Measurements from ENCODE around the gene F5.

The F5 gene

DNA sequence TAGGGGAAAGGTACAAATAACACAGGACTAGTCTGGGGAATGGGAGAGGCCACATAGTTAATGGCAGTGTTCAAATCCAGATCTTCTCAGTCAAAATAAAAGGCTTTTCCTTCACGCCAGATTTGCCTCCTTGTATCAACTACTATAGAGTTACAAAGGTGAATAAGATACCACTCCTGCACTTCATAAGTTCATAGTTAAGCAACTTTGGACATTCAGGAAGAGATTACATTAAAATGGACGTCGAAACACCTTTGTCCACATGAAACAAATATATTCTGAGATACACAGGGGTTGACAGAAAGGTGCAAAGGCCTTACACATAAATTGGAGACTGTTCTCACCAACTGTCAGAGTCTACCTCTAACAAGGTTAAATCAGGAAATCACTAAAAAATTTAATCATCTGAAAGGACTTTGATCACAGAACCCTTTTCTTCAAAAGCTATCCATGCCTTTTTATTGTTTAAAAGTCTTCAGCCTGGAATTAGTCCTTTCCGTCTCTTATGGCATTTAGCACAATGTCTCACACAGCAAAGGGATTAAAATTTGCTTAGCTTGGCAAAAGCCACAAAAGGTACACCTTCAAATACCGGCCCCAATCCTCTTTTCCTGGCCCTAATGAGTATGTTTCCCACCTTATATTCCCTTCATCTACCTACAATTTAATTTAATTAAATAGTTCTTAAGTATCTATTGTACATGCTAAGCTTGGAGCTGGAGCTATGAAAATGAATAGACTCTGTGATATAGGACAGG, 8.1 kb downstream of the F5 start:
- no peak for DNase-seq (ENCODE audit: low read depth)
- H3K4me3 ChIP-seq (ENCODE audit: control insufficient read depth, low read depth, low read length), result no peak overlapping the region
- TF ChIP-seq, protein P1, sequence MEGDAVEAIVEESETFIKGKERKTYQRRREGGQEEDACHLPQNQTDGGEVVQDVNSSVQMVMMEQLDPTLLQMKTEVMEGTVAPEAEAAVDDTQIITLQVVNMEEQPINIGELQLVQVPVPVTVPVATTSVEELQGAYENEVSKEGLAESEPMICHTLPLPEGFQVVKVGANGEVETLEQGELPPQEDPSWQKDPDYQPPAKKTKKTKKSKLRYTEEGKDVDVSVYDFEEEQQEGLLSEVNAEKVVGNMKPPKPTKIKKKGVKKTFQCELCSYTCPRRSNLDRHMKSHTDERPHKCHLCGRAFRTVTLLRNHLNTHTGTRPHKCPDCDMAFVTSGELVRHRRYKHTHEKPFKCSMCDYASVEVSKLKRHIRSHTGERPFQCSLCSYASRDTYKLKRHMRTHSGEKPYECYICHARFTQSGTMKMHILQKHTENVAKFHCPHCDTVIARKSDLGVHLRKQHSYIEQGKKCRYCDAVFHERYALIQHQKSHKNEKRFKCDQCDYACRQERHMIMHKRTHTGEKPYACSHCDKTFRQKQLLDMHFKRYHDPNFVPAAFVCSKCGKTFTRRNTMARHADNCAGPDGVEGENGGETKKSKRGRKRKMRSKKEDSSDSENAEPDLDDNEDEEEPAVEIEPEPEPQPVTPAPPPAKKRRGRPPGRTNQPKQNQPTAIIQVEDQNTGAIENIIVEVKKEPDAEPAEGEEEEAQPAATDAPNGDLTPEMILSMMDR (IDR thresholded peaks at IDR 0.05; ENCODE audit: control insufficient read depth, insufficient read depth, low read depth, low read length, missing control alignments), result no peak

DNA sequence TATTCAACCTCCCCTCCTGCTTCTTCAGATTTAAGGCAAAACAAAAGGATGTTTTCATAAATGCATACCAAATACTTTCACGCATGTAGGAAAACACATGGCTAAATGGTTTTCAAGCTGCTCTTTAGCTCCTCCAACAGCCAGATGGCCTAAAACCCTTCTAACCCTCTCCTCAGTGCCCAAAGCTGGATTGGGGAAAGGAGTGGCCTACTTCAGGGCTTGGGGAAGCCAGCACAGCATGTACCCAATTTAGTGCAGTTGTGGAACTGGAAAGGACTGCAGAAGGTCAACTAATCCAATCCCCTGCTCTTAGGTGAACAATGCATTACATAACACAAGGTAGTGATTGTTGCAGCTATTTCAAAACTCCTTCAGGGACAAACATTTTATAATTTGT, 9.3 kb downstream of the F5 start:
- DNase-seq (ENCODE audit: low read depth), result no peak
- TF ChIP-seq, protein P1 (IDR thresholded peaks at IDR 0.05; ENCODE audit: control insufficient read depth, insufficient read depth, low read depth, low read length, missing control alignments), result no peak
- H3K4me3 ChIP-seq (ENCODE audit: control insufficient read depth, low read depth, low read length), result no peak overlapping the region

DNA sequence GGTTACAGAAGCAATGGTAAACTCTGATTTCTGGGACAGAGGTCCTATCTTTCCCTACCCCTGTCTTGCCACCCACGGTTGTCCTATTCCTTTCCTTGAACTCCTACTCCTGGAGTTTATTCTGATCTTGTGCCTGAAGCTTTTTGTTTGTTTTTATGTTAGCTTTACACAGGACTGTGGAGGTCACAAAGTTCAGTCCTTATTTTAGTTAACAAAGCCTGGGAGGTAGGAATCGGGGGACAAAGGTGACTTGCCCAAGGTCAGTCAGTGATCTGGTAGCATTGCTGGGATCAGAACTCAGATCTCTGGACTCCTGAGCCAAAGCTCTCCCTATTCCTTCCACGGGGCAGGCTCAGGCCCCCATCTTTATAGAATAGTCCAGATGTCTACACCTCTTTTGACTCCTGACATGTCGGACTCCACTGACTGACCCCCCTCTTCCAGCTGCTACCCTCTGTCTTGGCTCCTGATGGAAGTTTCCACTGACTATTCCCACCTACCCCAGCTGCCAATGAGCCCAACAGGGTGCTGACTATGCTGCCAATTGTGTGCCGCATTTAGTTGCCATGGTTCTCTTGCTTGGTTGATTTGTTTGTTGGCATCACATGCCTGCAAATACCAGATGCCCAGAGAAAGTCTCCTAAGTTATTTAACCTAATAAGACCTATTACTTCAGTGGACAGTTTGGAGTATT, 9.9 kb downstream of the F5 start:
- no peak for DNase-seq (ENCODE audit: low read depth)
- no peak overlapping the region for H3K4me3 ChIP-seq (ENCODE audit: control insufficient read depth, low read depth, low read length)
- TF ChIP-seq, protein P1 (IDR thresholded peaks at IDR 0.05; ENCODE audit: control insufficient read depth, insufficient read depth, low read depth, low read length, missing control alignments), result no peak

DNA sequence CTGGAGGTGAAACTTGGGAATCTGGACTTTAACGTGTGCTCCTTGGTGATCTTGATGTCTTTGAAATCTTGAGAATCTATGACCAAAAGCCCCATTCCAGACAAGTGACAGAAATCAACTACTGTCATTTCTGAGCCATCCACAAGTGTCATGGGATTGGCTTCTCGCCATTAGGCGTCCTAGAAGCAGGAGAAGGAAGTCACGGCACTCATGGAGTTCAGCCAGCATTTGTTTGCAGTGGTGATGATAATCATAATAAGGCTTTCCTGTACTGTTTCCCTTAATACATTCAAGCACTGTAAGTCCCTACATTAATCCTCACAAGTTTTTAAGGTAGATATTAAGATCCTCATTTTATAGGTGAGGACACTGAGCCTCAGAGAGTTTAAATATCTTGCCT, 11.9 kb downstream of the F5 start:
- TF ChIP-seq, protein P1 (IDR thresholded peaks at IDR 0.05; ENCODE audit: control insufficient read depth, insufficient read depth, low read depth, low read length, missing control alignments), result no peak
- no peak for DNase-seq (ENCODE audit: low read depth)
- H3K4me3 ChIP-seq (ENCODE audit: control insufficient read depth, low read depth, low read length), result no peak overlapping the region

DNA sequence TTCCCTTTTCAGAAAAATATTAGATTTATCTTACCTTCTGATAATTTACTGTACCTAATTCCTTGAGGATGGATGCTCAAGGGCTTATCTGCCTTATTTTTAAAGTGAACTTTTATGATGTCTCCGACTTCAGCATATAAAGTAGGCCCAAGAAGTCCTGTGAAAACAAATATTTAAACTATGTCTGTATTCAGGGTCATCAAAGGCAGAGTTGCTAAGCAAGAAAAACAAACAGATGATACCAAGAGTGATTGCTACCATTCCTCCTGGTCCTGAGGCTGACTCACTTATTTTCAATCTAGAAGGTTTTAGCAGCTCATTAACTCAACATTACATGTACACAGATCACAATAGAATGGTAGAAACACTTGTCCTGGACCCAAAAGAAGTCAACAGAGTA, 14.1 kb downstream of the F5 start:
- TF ChIP-seq, protein P1 (IDR thresholded peaks at IDR 0.05; ENCODE audit: control insufficient read depth, insufficient read depth, low read depth, low read length, missing control alignments), result no peak
- no peak for DNase-seq (ENCODE audit: low read depth)
- no peak overlapping the region for H3K4me3 ChIP-seq (ENCODE audit: control insufficient read depth, low read depth, low read length)

DNA sequence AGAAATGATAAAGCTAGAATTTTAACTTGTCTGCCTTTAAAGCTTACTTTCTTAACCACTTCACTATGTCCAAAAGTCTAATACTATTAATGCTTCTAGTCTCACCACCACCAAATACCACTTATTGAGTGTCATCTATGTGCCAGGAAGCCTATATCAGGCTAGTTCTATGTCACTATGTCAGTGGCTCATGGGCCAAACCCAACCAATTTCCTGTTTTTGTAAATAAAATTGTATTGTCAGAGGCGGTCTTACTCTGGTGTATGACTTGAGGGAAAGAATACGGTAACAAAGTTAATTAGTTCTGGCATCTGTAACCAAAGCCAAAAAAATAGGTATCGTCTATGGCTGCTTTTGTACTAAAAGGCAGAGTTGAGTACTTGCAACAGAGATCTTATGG, 14.8 kb downstream of the F5 start:
- no peak overlapping the region for H3K4me3 ChIP-seq (ENCODE audit: control insufficient read depth, low read depth, low read length)
- TF ChIP-seq, protein P1 (IDR thresholded peaks at IDR 0.05; ENCODE audit: control insufficient read depth, insufficient read depth, low read depth, low read length, missing control alignments), result no peak
- DNase-seq (ENCODE audit: low read depth), result no peak
